NCI-H2081 (cell line): ENCODE results near the gene ARFIP2.
A peak's percentile ranks its signal among the peaks of the same experiment; 100 is the strongest.
"Not testable (repeated sequence)": the region's sequence is repeated elsewhere in the genome, so short reads cannot be mapped to it uniquely, and the experiment has no call there.

ENCODE experiments used
- DNase-seq, 2 experiments: peaks; one replicate each; lab custom pipeline; 2025; lab: John Stamatoyannopoulos, UW

The ARFIP2 gene

DNA sequence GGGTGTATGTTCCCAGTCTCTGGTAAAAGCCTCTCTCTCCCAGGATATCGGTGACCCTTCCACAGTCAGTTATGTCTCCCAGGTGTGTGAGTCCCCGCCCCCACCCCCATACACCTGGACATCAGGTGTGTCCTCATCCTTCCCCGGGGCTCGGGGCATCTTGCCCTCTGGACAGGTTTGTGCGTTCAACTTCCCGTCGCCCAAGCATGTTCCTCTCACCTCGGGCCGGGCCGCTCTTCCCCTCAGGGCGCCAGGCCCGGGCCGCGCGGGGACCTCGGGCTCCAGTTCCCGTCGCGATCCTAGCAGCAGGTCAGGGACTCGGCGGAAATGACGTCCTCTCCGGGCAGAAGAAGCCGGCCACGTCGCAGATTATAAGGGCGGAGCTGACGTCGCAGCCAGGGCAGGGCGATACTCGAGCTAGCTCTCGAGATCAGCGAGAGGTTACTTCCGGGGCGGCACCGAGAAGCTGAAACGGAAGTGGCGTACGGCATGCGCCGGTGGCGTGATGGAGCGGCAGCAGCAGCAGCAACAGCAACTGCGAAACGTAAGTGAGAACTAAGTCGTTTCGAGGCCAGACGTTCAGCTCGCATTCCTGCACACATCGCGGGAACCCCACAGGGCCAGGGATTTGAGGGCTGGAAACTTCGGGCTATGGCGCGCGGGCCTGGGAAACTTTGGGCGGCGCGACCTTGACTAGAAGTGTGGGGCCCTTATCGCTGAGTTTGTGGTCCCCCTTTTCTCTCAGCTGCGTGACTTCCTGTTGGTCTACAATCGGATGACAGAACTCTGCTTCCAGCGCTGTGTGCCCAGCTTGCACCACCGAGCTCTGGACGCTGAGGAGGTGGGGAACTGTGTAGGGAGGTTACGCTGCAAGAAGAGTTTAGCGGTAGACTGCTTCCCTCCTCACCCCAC is at the start of gene ARFIP2, which contains the start of gene TIMM10B:
ARFIP2 (minus strand) TSS at position 320 of the 912 bp plus-strand sequence. CDS start 910 bp downstream, outside the sequence.
TIMM10B (plus strand) TSS at position 490 of the 912 bp plus-strand sequence; CDS start at position 506, 16 bp downstream.
- DNase-seq: peak; percentile 96 to 97

GRCh38 chr11:6530848-6531247 is 49.7 kb upstream of the ARFIP2 start:
- DNase-seq: no peak

DNA sequence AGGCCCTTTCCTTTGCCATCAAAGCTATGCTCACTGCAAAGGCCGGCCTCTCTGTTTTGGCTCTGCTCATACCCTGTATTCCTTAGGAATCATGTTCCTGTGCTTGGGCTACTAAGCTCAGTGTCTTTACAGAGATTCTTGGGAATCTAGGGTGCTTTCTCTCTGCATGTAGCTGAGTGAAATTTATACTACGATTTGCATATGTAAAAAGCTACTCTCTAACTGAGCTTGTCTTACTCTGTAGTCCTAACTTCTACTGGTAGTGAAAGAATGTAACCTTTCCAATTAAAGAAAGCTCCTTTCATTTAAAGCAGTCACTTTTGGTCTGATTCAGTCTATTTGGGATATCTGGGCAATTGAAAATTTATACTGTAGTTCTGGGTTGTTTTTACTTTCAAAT is 48.1 kb upstream of the ARFIP2 start:
- DNase-seq: no peak

GRCh38 chr11:6526411-6527135 is 45.4 kb upstream of the ARFIP2 start:
- DNase-seq: no peak

DNA sequence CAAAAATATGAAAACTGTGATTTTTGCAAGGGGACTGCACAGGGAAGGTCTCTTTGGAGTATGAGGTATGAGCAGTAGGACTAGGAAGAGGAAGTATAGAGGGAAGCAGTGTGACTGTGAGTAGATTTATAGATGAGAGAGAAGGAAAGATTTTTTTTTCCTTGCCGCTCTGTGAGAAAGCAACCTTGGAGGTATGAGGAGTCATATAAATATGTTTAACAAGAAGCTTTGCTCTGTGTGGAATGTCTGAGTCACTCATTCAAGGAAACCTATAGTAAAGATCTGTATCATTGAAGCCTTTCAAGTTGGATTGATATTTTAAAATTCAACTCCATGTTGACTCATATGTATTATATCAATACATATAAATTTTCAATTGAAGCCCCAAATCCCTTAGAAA is 42.1 kb upstream of the ARFIP2 start:
- DNase-seq: no peak

GRCh38 chr11:6521946-6522345 is 40.8 kb upstream of the ARFIP2 start:
- not testable (repeated sequence) for DNase-seq

- DNase-seq: no peak
Observed at GRCh38 chr11:6520265-6520664, 39.1 kb upstream of the ARFIP2 start.

DNA sequence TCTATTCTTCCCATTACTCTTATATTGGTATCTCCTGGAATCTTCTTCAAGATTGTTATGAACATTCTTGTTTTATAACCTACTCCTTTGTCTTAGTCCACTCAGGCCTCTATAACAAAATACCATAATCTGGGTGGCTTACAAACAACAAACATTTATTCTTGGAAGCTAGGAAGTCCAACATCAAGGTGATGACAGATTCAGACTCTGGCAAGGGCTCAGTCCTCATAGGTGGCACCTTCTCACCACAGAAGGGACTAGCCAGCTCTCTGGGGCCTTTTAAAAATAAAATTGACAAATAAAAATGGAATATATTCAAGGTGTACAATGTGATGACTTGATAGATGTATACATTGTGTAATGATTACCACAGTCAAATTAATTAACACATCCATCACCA is 35.7 kb upstream of the ARFIP2 start:
- DNase-seq: no peak

DNA sequence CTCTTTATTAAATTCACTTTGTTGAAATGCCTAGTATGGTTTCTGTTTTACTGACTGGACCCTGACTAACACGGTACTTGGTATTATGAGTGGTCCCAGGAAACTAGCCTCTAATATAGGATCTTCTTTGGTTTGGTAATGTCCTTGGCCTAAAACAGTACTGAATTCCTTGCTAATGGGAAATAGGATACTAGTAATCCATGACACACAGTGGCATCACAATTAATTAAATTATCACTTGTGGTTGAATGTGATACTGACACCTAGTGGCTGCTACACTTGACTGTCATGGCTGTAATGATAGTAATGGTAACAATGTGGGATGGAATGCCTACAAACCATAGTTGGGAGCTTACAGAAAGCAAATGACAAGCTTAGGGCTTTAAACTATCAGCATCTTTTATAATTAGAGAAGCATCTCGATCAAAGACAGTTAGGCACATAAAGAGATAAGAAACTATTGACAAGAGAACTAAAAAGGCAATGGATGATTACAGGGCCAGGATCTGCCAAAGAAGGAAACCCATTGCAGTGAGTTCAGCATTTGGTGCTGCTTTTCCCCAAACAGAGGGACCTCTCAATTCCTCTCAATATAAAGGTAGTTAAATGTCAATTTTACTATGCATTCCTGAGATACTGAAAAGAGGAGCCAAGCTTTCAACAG is 24.6 kb upstream of the ARFIP2 start:
- DNase-seq: peak; percentile 37 to 55

DNA sequence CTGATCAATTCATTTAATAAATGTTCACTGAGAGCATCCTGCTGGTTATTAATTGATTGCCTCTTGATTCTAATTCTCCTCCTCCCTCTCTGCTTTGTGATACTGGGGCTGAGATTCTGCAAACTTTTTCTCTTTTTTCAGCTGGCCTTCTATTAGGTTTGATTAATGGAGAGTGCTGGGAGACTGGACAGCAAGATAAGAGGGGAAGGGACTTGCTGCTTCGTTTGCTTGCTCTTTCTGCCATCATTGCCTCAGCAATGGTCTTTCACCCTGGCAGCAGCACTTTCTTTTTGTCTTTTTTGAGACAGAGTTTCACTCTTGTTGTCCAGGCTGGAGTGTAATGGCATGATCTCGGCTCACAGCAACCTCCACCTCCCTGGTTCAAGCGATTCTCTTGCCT is 23.0 kb upstream of the ARFIP2 start:
- no peak for DNase-seq

DNA sequence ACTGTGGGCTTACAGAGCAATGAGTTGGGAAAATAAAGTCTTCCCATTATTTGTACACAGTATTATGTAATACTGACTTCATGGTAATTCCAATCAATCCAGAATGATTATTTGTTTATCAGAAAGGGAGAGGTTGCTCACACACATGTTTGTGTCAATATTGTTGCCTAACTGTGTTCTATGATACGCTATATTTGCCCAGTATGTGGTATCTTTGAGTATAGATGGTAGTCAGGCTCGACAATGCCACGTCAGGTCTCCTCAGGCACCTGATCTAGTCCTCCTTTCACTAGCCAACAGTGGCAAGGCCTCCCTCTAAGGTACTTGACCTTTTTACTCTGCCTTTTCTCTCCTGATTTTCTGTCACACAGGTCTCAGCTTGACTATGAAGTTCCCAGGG is 21.3 kb upstream of the ARFIP2 start:
- no peak for DNase-seq

GRCh38 chr11:6498544-6498943 is 17.4 kb upstream of the ARFIP2 start:
- DNase-seq: no peak

DNA sequence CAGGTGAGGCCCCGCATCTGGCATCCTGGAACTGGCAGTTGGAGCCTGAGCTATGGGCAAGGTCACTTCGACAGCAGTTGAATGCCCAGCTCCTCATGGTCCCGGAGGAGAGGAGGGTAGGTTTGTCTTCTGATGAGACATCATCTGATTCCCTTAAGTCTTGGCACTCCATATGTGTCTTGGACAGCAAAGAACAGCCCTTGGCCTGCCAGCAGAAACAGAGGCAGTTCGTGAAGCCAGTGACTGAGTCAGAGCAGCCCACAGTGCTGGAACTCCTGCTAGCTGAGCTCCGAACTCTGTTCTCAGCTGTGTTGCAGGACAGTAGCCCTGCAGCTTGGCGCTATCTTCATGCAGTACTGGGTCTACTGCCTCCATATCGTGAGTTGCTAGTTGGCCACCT is 17.0 kb upstream of the ARFIP2 start:
- no peak for DNase-seq

DNA sequence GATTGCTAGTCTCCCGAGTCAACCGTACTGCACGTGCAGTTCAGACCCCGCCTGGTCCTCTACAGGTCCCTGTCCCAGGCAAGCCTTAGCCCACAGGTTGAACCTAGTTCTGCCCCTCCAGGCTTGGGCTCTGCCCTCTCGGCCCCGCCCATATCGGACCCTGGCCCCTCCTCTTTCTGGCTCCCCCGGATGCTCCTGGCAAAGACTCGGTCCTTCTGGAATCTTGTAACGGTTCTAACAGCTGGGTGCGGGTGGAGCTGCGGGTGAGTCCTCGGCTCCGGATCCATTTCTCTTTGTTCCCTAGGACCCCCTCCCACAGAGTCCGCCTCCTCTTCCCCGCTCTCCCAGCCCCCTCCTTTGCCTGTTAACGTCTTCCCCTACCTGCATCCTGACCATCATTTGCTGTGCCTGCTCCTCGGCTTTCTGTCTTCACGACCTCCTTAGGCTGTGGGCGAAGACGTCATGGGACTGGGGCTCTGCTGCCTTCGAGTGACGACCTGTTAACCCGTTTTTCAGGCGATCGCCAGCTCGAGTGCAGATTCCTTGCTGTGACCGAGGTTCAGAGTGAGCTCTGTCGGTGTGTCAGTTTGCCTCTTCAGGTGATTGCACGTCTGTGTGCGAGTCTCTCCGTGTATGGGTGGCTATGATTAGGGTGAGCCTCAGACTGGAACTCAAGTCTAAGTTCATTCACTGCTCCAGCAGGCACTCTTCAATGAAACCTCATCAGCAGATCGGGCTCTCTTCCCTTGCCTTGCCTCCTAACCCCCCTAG is 16.1 kb upstream of the ARFIP2 start, which contains the start of gene DNHD1:
DNHD1 (plus strand) TSS at position 212 of the 771 bp plus-strand sequence. CDS start 936 bp downstream, outside the sequence.
- no peak for DNase-seq

DNA sequence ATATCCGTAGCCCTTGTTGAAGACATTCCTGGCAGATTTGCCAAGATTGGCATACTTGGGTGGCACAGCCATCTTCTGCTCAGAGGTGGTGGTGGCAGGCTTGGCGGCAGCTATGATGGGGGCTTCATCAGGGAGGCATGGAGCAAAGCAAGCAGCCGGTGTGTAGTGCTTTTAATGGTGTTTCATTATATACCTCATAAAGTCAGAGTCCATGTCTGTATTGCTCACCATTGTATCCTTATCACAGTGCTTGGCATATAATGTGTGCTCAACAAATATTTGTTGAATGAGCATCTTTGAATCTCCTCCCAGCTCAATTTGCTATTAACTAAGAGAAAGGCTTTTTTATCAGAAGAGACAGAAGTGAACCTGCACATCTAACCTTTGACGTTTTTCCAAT is 8.2 kb upstream of the ARFIP2 start:
- no peak for DNase-seq

- no peak for DNase-seq
Observed at GRCh38 chr11:6488821-6489220, 7.7 kb upstream of the ARFIP2 start.

DNA sequence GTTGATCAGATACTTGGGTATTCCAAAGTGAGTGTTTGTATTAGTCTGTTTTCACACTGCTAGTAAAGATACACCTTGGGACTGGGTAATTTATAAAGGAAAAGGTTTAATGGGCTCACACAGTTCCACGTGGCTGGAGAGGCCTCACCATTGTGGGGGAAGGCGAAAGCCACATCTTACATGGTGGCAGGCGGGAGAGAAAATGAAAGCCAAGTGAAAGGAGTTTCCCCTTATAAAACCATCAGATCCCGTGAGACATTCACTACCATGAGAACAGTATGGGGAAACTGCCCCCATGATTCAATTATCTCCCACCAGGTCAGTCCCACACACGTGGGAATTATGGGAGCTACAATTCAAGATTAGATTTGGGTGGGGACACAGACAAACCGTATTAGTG is 7.2 kb upstream of the ARFIP2 start:
- no peak for DNase-seq

GRCh38 chr11:6486938-6487337 is 5.8 kb upstream of the ARFIP2 start:
- no peak for DNase-seq

- no peak for DNase-seq
Observed at GRCh38 chr11:6486256-6486655, 5.1 kb upstream of the ARFIP2 start.

DNA sequence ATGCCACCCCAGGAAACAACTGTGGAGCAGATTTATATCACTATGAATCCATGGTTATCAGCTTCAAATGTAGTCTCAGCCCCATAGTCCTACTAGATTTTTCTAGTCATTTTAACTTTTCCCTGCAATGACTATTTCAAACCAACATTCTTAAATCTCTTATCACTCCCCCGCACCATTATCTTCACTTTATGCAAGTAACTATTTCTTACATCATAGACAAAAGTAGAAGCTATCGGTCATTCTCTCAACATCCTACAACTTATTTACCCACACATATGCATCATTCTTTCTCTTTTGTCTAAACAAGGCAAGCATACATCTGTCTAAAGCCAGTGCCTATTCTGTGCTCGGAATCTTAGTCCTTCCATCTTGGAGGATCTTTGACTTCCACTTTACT is 4.5 kb upstream of the ARFIP2 start:
- no peak for DNase-seq

GRCh38 chr11:6483015-6483414 is 1.9 kb upstream of the ARFIP2 start:
- DNase-seq: no peak

DNA sequence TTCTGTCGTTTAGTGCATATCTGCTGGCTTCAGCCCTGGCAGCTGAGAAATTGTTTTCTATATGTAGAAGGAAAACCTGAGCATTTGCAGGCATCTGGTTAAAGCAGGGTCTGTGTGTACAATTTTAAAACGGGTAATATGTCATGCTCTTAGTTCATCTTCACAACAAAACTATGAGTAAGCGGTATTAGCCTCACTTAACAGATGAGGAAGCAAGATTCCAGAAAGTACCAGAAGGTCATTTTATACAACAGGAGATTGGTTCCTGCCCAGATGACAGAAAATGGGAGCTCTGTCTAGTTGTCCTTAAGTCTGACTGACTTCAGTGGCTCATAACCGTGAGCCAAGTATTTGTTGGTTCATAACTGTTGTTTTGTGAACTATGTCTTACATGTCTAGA is 1.3 kb upstream of the ARFIP2 start:
- DNase-seq: no peak
